WERI-Rb-1 (cell line): ENCODE data around the gene PTGES2.
A peak's percentile ranks its signal among the peaks of the same experiment; 100 is the strongest.
"Not testable (repeated sequence)": the region's sequence is repeated elsewhere in the genome, so short reads cannot be mapped to it uniquely, and the experiment has no call there.

Source experiments
- DNase-seq: peaks from one replicate; pipeline ENCODE4 v3.0.0-alpha.2; 2020
- H3K27ac ChIP-seq: fragments of 250-450 bp; sonication (Bioruptor Pico); 2 replicates; pipeline ENCODE4 v1.5.1; 2020; ENCODE audit warnings: mild to moderate bottlenecking, moderate library complexity
- H3K27me3 ChIP-seq: fragments of 250-450 bp; sonication (Bioruptor Pico); 2 replicates; pipeline ENCODE4 v1.5.1; 2021; ENCODE audit warnings: mild to moderate bottlenecking, low read depth, moderate library complexity; ENCODE audit not compliant: insufficient read depth, severe bottlenecking
- H3K36me3 ChIP-seq: fragments of 250-450 bp; sonication (Bioruptor Pico); 2 replicates; pipeline ENCODE4 v1.5.1; 2020; ENCODE audit warnings: mild to moderate bottlenecking, moderate library complexity
- H3K4me3 ChIP-seq: 2 replicates; pipeline ENCODE4 v1.5.1; 2011; ENCODE audit warnings: low read depth, mild to moderate bottlenecking, control low read depth, low read length
- H3K9me3 ChIP-seq: fragments of 250-450 bp; sonication (Bioruptor Pico); 2 replicates; pipeline ENCODE4 v1.5.1; 2021; ENCODE audit warnings: mild to moderate bottlenecking, moderate library complexity; ENCODE audit not compliant: severe bottlenecking
- TF ChIP-seq, protein P1 (sequence below): IDR thresholded peaks from 2 replicates; pipeline ENCODE4 v1.5.1; 2011; ENCODE audit warnings: low read depth, mild to moderate bottlenecking, control low read depth, inconsistent platforms, low read length

PTGES2 gene

DNA sequence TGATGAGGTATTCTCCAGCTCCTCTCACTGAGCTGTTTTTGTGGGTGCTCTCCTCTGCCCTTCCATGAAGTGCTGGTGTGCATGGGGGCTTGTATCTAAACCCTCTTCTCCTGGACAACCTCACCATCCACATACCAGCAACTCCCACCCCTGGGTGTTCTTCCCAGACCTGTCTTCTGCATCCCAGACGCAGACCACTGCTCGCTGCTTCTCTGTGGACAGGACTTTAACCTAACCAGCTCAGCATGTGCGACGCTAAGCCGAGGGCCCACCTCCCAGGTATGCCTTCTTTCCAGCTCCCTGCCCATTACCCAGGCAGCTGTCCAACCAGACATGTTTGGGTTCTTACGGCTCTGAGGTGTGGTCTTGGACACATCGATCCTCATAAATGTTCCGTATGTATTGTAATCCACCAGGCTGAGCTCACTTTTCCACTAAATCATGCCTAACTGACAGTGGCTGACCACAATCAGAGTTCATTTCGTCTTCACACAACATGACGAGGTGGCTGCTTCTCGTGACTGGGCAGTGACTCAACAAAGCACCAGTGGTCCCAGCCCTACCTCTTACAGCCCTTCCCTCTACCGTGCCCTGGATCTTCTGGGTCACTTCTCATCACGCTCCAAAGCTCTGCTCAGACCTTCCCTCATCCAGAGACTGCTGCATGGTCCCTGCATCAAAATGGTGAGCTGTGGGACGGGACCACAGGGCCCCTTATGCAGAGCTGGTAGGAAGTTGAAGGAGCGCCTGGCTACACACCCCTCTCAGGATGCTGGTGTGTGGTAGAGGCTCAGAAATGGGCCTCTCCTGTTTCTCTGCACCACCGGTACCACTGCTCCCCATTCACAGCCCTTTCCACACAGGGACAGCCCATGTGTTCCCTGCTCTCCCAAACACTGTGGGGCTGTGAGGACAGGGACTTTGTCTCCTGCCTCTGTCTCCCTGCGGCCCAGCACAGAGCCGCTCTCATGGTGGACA is 9.6 kb upstream of the PTGES2 start:
- TF ChIP-seq, protein P1, sequence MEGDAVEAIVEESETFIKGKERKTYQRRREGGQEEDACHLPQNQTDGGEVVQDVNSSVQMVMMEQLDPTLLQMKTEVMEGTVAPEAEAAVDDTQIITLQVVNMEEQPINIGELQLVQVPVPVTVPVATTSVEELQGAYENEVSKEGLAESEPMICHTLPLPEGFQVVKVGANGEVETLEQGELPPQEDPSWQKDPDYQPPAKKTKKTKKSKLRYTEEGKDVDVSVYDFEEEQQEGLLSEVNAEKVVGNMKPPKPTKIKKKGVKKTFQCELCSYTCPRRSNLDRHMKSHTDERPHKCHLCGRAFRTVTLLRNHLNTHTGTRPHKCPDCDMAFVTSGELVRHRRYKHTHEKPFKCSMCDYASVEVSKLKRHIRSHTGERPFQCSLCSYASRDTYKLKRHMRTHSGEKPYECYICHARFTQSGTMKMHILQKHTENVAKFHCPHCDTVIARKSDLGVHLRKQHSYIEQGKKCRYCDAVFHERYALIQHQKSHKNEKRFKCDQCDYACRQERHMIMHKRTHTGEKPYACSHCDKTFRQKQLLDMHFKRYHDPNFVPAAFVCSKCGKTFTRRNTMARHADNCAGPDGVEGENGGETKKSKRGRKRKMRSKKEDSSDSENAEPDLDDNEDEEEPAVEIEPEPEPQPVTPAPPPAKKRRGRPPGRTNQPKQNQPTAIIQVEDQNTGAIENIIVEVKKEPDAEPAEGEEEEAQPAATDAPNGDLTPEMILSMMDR: no peak
- Histone ChIP-seq H3K27me3 (no peaks in the 10 kb centered on the region), H3K27ac (no peak overlapping the region), H3K36me3 (no peaks in the 10 kb centered on the region), H3K4me3 (no peak overlapping the region), H3K9me3 (peaks cover 4% of the 10 kb centered on the region)
- no peak for DNase-seq

DNA sequence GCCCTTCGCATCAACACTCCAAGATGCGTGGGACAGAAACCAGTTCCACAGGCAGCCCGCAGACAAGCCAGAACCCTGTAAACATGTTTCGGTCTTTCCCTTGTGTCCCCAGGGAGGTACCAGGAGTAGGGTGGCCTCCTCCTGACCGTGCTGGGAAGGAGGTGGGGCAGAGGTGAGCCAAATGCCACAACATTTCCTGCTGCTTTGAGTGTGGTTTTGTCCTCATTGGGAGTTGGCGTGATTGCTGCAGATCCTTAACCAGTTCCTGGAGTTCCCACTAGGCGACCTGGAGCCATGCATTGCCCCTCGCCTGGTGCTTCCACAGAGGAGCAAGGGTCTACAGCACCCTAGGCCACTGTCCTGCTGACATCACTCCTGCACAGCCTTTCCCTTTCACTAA is 8.0 kb upstream of the PTGES2 start:
- DNase-seq, H3K36me3 ChIP-seq, H3K4me3 ChIP-seq, H3K9me3 ChIP-seq, H3K27me3 ChIP-seq, H3K27ac ChIP-seq: not testable (repeated sequence)

DNA sequence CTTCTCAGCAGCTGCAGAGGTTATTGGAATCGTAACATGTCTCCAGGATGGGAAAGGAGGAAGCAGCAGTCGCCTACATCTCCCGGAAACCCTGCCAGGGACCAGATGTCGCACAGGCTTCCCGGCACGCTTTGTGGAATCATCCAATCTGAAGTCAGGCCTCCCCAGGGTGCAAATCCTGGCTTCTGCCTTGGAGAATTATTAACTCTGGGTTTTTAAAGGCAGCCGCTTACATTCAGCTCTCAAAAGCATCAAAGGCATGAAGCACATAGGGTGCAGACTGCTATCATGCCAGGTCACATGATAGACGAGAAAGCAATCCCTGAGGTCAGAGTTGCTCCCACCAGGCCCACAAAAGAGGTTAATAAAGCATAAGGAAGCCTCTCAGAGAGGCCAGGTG is 4.6 kb upstream of the PTGES2 start:
- H3K36me3 ChIP-seq, H3K27me3 ChIP-seq: not testable (repeated sequence)
- peak overlapping the region; percentile 43 for H3K27ac ChIP-seq
- H3K9me3 ChIP-seq: peaks cover 10% of the 10 kb centered on the region
- DNase-seq: peak; percentile 75
- H3K4me3 ChIP-seq: peak overlapping the region; percentile 6; the same call in 1 of the 2 replicates

DNA sequence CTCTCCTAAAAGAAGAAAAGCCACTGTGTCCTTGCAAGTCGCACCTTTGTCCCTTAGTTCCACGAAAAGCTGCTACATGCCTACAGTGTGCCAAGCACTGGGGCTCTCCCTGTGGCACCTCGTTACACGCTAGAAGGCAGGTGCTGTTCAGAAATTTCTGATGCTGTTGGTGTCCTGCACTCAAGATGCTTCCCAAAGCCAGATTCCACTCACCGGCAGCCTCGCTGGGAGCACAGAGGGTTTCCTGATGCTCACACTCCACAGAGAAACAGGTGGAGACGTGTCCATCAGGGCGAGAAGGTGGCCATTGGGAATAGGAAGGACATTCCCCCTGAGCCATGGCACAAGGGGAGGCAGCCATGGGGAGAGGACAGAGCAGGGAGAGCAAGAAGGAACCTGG is 3.8 kb upstream of the PTGES2 start:
- not testable (repeated sequence) for H3K36me3 ChIP-seq, H3K27me3 ChIP-seq, DNase-seq

DNA sequence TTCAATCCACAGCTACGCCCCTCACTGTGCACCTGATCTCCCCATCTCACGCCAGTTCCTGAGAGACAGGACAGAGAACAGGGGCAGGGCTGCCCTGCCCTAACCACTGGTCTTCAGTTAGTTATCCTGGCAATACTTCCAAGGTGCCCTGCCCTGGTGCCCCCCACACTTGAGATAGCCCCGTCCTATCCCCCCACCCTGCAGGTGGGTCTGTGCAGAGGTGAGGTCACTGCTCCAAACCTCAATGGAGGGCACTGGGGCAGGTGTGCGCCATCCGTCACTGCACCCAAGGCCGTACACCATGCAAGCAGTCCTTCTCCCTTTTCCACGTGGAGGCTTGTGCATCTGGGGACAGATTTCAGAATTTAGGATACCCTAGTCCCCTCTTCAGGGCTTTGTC is 3.1 kb upstream of the PTGES2 start:
- not testable (repeated sequence) for H3K27ac ChIP-seq, H3K4me3 ChIP-seq, H3K36me3 ChIP-seq, H3K27me3 ChIP-seq, DNase-seq
- peaks cover 10% of the 10 kb centered on the region for H3K9me3 ChIP-seq

More for the DNA sequence above, 3.8 kb upstream of the PTGES2 start:
- not testable (repeated sequence) for H3K4me3 ChIP-seq
- Histone ChIP-seq H3K9me3 (peaks cover 10% of the 10 kb centered on the region), H3K27ac (peak overlapping the region; percentile 43; the same call in 1 of the 2 replicates)

DNA sequence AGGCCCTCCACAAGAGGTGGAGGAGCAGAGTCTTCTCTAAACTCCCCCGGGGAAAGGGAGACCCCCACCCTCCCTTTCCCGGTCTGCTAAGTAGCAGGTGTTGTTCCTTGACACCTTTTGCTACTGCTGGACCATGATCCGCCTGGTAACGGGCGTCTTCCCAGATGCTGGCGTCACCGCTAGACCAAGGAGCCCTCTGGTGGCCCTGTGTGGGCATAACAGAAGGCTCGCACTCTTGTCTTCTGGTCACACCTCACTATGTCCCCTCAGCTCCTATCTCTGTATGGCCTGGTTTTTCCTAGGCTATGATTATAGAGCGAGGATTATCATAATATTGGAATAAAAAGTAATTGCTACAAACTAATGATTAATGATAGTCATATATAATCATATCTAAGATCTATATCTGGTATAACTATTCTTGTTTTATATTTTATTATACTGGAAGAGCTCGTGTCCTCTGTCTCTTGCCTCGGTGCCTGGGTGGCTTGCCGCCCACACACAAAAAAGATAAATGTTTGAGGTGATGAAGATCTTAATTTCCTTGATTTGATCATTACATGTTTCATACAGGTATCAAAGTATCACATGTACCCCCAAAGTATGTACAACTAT is 2.6 kb upstream of the PTGES2 start:
- peak; percentile 86 for DNase-seq
- not testable (repeated sequence) for H3K27me3 ChIP-seq, H3K4me3 ChIP-seq, H3K27ac ChIP-seq
- H3K9me3 ChIP-seq: peaks cover 10% of the 10 kb centered on the region
- H3K36me3 ChIP-seq: peaks cover 13% of the 10 kb centered on the region

DNA sequence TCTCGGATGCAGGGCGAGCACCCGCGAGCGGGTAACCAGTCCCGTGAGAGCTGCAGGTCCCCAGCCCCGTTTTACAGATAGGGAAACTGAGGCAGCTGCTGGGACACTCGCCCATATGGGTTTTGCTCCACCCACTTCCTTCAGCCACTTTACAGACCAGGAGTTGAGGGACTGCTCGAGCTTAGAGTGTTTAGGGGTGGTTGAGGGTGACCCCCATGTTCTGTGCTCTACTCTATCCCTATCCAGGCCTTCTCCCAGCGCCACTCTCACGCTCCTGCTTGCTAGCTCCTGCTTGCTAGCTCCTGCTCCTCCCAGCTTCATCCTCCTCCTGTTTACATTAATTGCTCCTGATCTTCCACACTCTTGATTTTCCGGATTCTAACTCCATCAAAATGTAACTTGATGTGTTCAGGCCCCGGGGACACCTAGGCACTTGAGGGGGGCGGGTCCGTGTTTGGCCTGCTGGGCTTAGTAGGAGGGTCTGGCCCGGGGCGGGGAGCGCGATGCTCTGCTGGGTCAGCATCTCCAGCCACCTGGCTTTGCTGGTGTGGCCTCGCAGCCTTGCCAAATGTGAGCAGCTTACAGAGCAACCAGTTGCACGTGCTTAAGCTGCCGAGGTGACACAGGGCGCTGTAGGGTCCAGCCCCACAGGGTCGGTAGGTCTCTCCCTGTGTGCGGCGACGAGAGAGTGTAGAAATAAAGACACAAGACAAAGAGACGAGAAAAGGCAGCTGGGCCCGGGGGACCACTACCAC is 1.5 kb upstream of the PTGES2 start:
- peaks cover 9% of the 10 kb centered on the region for H3K9me3 ChIP-seq
- DNase-seq: no peak
- H3K27me3 ChIP-seq: no peaks in the 10 kb centered on the region
- peak overlapping the region; percentile 99 for H3K27ac ChIP-seq
- H3K36me3 ChIP-seq: peaks cover 23% of the 10 kb centered on the region
- TF ChIP-seq, protein P1: no peak
- peak overlapping the region; percentile 72 for H3K4me3 ChIP-seq
